K562 (cell line): Measurements from ENCODE around the gene RHO.

Experiments
- CTCF ChIP-seq, 3 experiments: IDR thresholded peaks in 2 of 3; conservative IDR thresholded peaks in 1 of 3; 2 replicates each; pipeline ENCODE4 v1.5.1; 2011 to 2012; ENCODE audit warnings: low read length in 3 of 3, mild to moderate bottlenecking in 3 of 3, control low read depth in 2 of 3, improper control_type of control experiment in 1 of 3, inconsistent platforms in 1 of 3, low read depth in 1 of 3, mixed read lengths in 1 of 3, moderate library complexity in 1 of 3; ENCODE audit not compliant: insufficient read depth in 2 of 3
- FOXP4 ChIP-seq: sonication (generic); formaldehyde crosslinking; IDR thresholded peaks from 2 replicates; pipeline ENCODE4 v1.8.0; 2022; ENCODE audit warnings: mild to moderate bottlenecking, missing genetic modification reagents, borderline replicate concordance
- KDM5B ChIP-seq: fragments of 200-600 bp; sonication (generic); IDR thresholded peaks from 2 replicates; pipeline ENCODE4 v1.6.1; 2012; ENCODE audit warnings: low read depth, mild to moderate bottlenecking, moderate library complexity, low read length, control low read depth, inconsistent platforms; ENCODE audit not compliant: insufficient replicate concordance
- KLF16 ChIP-seq: IDR thresholded peaks from 2 replicates; pipeline ENCODE4 v1.6.1; 2016; ENCODE audit warnings: antibody characterized with exemption
- TAF1 ChIP-seq: IDR thresholded peaks from 2 replicates; pipeline ENCODE4 v1.6.1; 2011; ENCODE audit warnings: mild to moderate bottlenecking, low read length, moderate library complexity; ENCODE audit not compliant: insufficient read depth, control insufficient read depth, severe bottlenecking; ENCODE audit errors: extremely low read depth
- U2AF1 ChIP-seq: fragments of 200-400 bp; formaldehyde crosslinking; optimal IDR thresholded peaks from 2 replicates; pipeline ENCODE3; 2017; ENCODE audit warnings: mild to moderate bottlenecking, low read depth, low read length, moderate library complexity

DNA sequence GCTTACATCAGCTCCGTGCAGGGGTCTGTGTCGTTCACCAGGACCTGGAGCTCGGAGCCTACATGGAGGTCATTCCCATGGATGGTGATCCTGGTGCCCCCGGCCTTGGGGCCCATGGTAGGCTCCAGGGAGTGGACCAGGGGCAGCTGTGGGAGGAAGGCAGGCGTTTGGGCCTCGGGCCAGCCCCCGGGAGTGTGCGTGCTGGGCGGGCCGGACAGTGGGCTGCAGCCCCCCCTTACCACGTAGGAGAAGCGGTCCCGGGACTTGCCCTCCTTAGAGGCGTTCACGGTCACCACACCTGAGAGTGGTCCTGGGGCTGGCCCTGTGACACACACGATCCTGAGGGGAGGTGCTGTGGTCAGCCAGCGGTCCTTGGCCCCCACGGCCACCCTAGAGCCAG is 44.2 kb downstream of the RHO start:
- TF ChIP-seq TAF1 (no peak), KDM5B (no peak), FOXP4 (CRISPR knock-in tag) (no peak), CTCF (IDR thresholded peaks at IDR 0.05 in 2 of 3, conservative IDR thresholded peaks at IDR 0.05 in 1 of 3; ENCODE audit: insufficient read depth in 2 of 3, low read depth in 1 of 3, low read length in 3 of 3) (no peak), U2AF1 (no peak), KLF16 (no peak)
